ENCODE results near the gene KCNQ5.

KCNQ5 gene

GRCh38 chr6:72620871-72621290 is 983 bp upstream of the KCNQ5 start:
- WGBS (ENCODE audit: insufficient coverage, insufficient read length) = no CpG with 5 or more reads among the region's 21 CpGs
- Histone ChIP-seq H3K9me3 (ENCODE audit: control insufficient read depth, insufficient read depth, low read length) (no peaks in the 10 kb centered on the region), H3K36me3 (ENCODE audit: control insufficient read depth, insufficient read depth, low read length) (no peaks in the 10 kb centered on the region), H3K27ac (ENCODE audit: low read length) (no peak overlapping the region), H3K27me3 (ENCODE audit: control insufficient read depth, insufficient read depth, low read length) (peaks cover 36% of the 10 kb centered on the region), H3K4me1 (ENCODE audit: control insufficient read depth, insufficient read depth, low read length) (no peaks in the 10 kb centered on the region; the same call in 1 of the 2 replicates), H3K4me3 (ENCODE audit: low read length) (peak overlapping the region; percentile 28; the same call in 1 of the 2 replicates)
- no peak for DNase-seq (ENCODE audit: low read depth, low spot score)

DNA sequence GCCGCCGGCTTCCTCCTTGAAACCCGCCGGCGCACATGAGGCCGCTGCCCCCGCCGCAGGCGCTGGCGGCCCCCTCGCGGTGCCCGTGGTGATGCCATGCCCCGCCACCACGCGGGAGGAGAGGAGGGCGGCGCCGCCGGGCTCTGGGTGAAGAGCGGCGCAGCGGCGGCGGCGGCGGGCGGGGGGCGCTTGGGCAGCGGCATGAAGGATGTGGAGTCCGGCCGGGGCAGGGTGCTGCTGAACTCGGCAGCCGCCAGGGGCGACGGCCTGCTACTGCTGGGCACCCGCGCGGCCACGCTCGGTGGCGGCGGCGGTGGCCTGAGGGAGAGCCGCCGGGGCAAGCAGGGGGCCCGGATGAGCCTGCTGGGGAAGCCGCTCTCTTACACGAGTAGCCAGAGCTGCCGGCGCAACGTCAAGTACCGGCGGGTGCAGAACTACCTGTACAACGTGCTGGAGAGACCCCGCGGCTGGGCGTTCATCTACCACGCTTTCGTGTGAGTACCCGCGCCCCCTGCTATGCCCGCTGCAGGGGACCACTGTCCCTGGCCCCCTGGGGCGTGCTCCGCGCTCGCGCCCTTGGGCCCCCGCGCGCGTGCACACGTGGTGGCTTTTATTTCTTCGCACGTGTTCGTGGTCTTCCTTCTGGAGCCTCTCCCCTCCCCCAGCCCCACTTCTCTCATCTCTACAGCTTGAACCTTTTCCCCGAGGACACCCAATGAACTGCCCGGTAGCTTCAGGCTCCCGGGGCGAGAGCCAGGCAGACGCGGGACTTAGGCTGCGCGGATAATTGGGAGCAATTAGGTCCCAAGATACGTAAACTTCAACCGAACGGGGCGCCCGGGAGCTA is 453 bp downstream of the KCNQ5 start:
- H3K27me3 ChIP-seq (ENCODE audit: control insufficient read depth, insufficient read depth, low read length) = peaks cover 36% of the 10 kb centered on the region
- DNase-seq (ENCODE audit: low read depth, low spot score) = no peak
- H3K9me3 ChIP-seq (ENCODE audit: control insufficient read depth, insufficient read depth, low read length) = no peaks in the 10 kb centered on the region
- H3K4me3 ChIP-seq (ENCODE audit: low read length) = peak overlapping the region; percentile 28; the same call in 1 of the 2 replicates
- no CpG with 5 or more reads among the region's 89 CpGs for WGBS (ENCODE audit: insufficient coverage, insufficient read length)
- H3K4me1 ChIP-seq (ENCODE audit: control insufficient read depth, insufficient read depth, low read length) = no peaks in the 10 kb centered on the region; the same call in 1 of the 2 replicates
- H3K36me3 ChIP-seq (ENCODE audit: control insufficient read depth, insufficient read depth, low read length) = no peaks in the 10 kb centered on the region
- H3K27ac ChIP-seq (ENCODE audit: low read length) = no peak overlapping the region

DNA sequence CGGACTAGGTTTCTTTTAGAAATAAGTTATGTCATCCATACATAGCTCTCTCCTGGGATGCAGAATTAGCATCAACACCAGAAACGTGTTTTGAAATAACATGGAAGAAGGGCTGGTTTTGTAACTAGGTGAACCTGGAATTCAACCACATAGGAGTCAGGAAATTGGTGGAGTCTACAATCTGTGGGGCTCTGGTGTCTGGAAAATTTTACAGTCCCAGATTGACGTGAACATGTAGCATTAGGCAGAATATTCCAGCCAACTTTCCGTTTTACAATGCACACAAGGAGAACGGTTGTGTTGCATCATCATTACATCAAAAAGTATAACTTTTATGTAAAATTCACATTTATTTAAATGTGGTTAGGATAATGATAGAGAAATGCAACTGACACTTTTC is 1.9 kb downstream of the KCNQ5 start:
- Histone ChIP-seq H3K27ac (ENCODE audit: low read length) (no peak overlapping the region), H3K9me3 (ENCODE audit: control insufficient read depth, insufficient read depth, low read length) (no peaks in the 10 kb centered on the region), H3K4me1 (ENCODE audit: control insufficient read depth, insufficient read depth, low read length) (no peaks in the 10 kb centered on the region; the same call in 1 of the 2 replicates), H3K27me3 (ENCODE audit: control insufficient read depth, insufficient read depth, low read length) (peaks cover 36% of the 10 kb centered on the region), H3K36me3 (ENCODE audit: control insufficient read depth, insufficient read depth, low read length) (no peaks in the 10 kb centered on the region), H3K4me3 (ENCODE audit: low read length) (no peak overlapping the region)
- no CpG with 5 or more reads among the region's 5 CpGs for WGBS (ENCODE audit: insufficient coverage, insufficient read length)
- no peak for DNase-seq (ENCODE audit: low read depth, low spot score)

DNA sequence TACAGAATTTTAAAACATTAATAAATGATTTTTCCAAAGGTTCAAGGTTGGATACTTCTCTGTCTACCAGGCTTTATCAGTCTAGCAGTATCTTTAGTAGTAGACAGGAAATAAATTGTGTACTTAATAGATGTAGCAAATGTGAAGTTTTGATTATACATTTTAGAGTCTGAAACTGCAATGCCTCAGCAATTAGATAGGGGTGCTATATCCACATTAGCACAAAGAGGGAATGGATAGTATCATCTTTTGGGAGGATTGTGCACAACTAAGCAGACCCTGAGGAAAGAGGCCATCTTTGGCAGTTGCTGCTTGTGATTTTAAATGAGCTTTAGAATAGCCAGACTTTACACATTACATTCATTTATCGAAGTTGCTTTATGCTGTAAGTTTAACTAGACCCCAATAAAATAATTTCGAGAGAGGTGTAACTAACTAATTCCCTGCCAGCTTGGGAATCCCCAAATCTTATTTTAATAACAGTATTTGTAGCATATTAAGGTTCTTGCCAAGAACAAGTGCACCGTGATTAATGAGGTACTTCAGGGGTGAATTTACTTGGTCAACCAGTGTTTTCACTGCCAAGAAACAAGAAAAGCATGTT is 2.8 kb downstream of the KCNQ5 start:
- H3K4me3 ChIP-seq (ENCODE audit: low read length) = no peak overlapping the region
- no CpG with 5 or more reads among the region's 3 CpGs for WGBS (ENCODE audit: insufficient coverage, insufficient read length)
- peaks cover 31% of the 10 kb centered on the region for H3K27me3 ChIP-seq (ENCODE audit: control insufficient read depth, insufficient read depth, low read length)
- no peaks in the 10 kb centered on the region for H3K36me3 ChIP-seq (ENCODE audit: control insufficient read depth, insufficient read depth, low read length)
- H3K9me3 ChIP-seq (ENCODE audit: control insufficient read depth, insufficient read depth, low read length) = no peaks in the 10 kb centered on the region
- no peak overlapping the region for H3K27ac ChIP-seq (ENCODE audit: low read length)
- DNase-seq (ENCODE audit: low read depth, low spot score) = no peak
- H3K4me1 ChIP-seq (ENCODE audit: control insufficient read depth, insufficient read depth, low read length) = no peaks in the 10 kb centered on the region; the same call in 1 of the 2 replicates

- no peak overlapping the region for H3K27ac ChIP-seq (ENCODE audit: low read length)
- WGBS (ENCODE audit: insufficient coverage, insufficient read length) = no CpG with 5 or more reads among the region's 2 CpGs
Measured at GRCh38 chr6:72626126-72626525, 4.3 kb downstream of the KCNQ5 start.

DNA sequence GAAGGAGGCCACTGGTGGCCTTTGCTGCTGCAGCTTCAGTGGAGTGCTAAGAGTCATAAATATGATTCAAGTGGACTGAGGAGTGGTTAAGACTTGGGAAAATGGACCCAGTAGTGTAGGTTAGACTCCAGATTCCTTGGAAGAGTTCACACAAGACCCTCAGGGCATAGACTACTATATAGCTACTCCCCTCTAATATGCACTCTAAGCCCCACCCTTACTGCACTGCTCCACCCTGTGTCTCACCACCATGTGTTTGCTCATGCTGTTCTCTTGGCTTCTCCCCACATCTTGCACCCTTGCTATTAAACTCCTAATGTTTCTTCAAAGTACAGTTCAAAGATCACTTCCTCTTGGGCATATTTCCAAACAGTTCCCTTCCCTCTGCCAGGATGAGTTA is 5.7 kb downstream of the KCNQ5 start:
- no peaks in the 10 kb centered on the region for H3K36me3 ChIP-seq (ENCODE audit: control insufficient read depth, insufficient read depth, low read length)
- no peak for DNase-seq (ENCODE audit: low read depth, low spot score)
- no peaks in the 10 kb centered on the region for H3K9me3 ChIP-seq (ENCODE audit: control insufficient read depth, insufficient read depth, low read length)
- no peaks in the 10 kb centered on the region for H3K4me1 ChIP-seq (ENCODE audit: control insufficient read depth, insufficient read depth, low read length)
- H3K27ac ChIP-seq (ENCODE audit: low read length) = no peak overlapping the region
- H3K27me3 ChIP-seq (ENCODE audit: control insufficient read depth, insufficient read depth, low read length) = peaks cover 8% of the 10 kb centered on the region; the same call in 1 of the 2 replicates
- H3K4me3 ChIP-seq (ENCODE audit: low read length) = no peak overlapping the region

More at GRCh38 chr6:72626126-72626525, 4.3 kb downstream of the KCNQ5 start:
- Histone ChIP-seq H3K9me3 (ENCODE audit: control insufficient read depth, insufficient read depth, low read length) (no peaks in the 10 kb centered on the region), H3K27me3 (ENCODE audit: control insufficient read depth, insufficient read depth, low read length) (peaks cover 17% of the 10 kb centered on the region), H3K4me3 (ENCODE audit: low read length) (no peak overlapping the region), H3K4me1 (ENCODE audit: control insufficient read depth, insufficient read depth, low read length) (no peaks in the 10 kb centered on the region), H3K36me3 (ENCODE audit: control insufficient read depth, insufficient read depth, low read length) (no peaks in the 10 kb centered on the region)
- no peak for DNase-seq (ENCODE audit: low read depth, low spot score)

- Histone ChIP-seq H3K36me3 (ENCODE audit: control insufficient read depth, insufficient read depth, low read length) (no peaks in the 10 kb centered on the region), H3K9me3 (ENCODE audit: control insufficient read depth, insufficient read depth, low read length) (no peaks in the 10 kb centered on the region), H3K4me1 (ENCODE audit: control insufficient read depth, insufficient read depth, low read length) (no peaks in the 10 kb centered on the region), H3K4me3 (ENCODE audit: low read length) (no peak overlapping the region), H3K27ac (ENCODE audit: low read length) (no peak overlapping the region), H3K27me3 (ENCODE audit: control insufficient read depth, insufficient read depth, low read length) (no peaks in the 10 kb centered on the region)
- no peak for DNase-seq (ENCODE audit: low read depth, low spot score)
Measured at GRCh38 chr6:72631480-72631879, 9.6 kb downstream of the KCNQ5 start.

- DNase-seq (ENCODE audit: low read depth, low spot score) = no peak
- Histone ChIP-seq H3K4me1 (ENCODE audit: control insufficient read depth, insufficient read depth, low read length) (no peaks in the 10 kb centered on the region), H3K27me3 (ENCODE audit: control insufficient read depth, insufficient read depth, low read length) (no peaks in the 10 kb centered on the region), H3K4me3 (ENCODE audit: low read length) (no peak overlapping the region), H3K27ac (ENCODE audit: low read length) (no peak overlapping the region), H3K36me3 (ENCODE audit: control insufficient read depth, insufficient read depth, low read length) (no peaks in the 10 kb centered on the region), H3K9me3 (ENCODE audit: control insufficient read depth, insufficient read depth, low read length) (no peaks in the 10 kb centered on the region)
- WGBS (ENCODE audit: insufficient coverage, insufficient read length) = no CpG with 5 or more reads among the region's 2 CpGs
Measured at GRCh38 chr6:72635636-72636035, 13.8 kb downstream of the KCNQ5 start.

GRCh38 chr6:72636215-72636614 is 14.4 kb downstream of the KCNQ5 start:
- no peaks in the 10 kb centered on the region for H3K36me3 ChIP-seq (ENCODE audit: control insufficient read depth, insufficient read depth, low read length)
- H3K9me3 ChIP-seq (ENCODE audit: control insufficient read depth, insufficient read depth, low read length) = no peaks in the 10 kb centered on the region
- no peak overlapping the region for H3K4me3 ChIP-seq (ENCODE audit: low read length)
- no peaks in the 10 kb centered on the region for H3K4me1 ChIP-seq (ENCODE audit: control insufficient read depth, insufficient read depth, low read length)
- no peaks in the 10 kb centered on the region for H3K27me3 ChIP-seq (ENCODE audit: control insufficient read depth, insufficient read depth, low read length)
- H3K27ac ChIP-seq (ENCODE audit: low read length) = no peak overlapping the region
- WGBS (ENCODE audit: insufficient coverage, insufficient read length) = no CpG with 5 or more reads among the region's 2 CpGs
- no peak for DNase-seq (ENCODE audit: low read depth, low spot score)

- no peaks in the 10 kb centered on the region for H3K36me3 ChIP-seq (ENCODE audit: control insufficient read depth, insufficient read depth, low read length)
- no peaks in the 10 kb centered on the region for H3K27me3 ChIP-seq (ENCODE audit: control insufficient read depth, insufficient read depth, low read length)
- no CpG with 5 or more reads among the region's 3 CpGs for WGBS (ENCODE audit: insufficient coverage, insufficient read length)
- H3K27ac ChIP-seq (ENCODE audit: low read length) = no peak overlapping the region
- H3K9me3 ChIP-seq (ENCODE audit: control insufficient read depth, insufficient read depth, low read length) = no peaks in the 10 kb centered on the region
- no peak overlapping the region for H3K4me3 ChIP-seq (ENCODE audit: low read length)
- no peak for DNase-seq (ENCODE audit: low read depth, low spot score)
- H3K4me1 ChIP-seq (ENCODE audit: control insufficient read depth, insufficient read depth, low read length) = no peaks in the 10 kb centered on the region
Measured at GRCh38 chr6:72636786-72637185, 14.9 kb downstream of the KCNQ5 start.

All from iPS DF 6.9 (cell line).